CD4-positive, alpha-beta memory T cell (primary cell): Measurements from ENCODE around the gene NRAS. TPM values are rescaled to one million over a fixed set of nuclear protein-coding genes. Genes with fewer than 3 reads are reported as not detected.

Experiments used
- polyA plus RNA-seq, 2 donors: library from polyadenylated mRNA; unstranded; fragments of 300-500 nt; fragmentation: Illumina TruSeq; gene quantifications; one replicate each; pipeline ENCODE4 v1.2.3, GENCODE V29; 2021
- total RNA-seq, 2 experiments: library from RNA; stranded (reverse); gene quantifications; one replicate each; pipeline ENCODE4 v1.2.3, GENCODE V29; 2021

NRAS gene
- total and polyA plus RNA-seq, 4 experiments from 2014 or later: 18.0 to 29.3 (median 22.1) TPM

Other genes starting within 250 kb of the NRAS start
- 10 to 100 TPM; 50.6 to 54.4 TPM for gene TRIM33, start 205.6 kb downstream of the NRAS start, total RNA-seq
- gene TRIM33, start 205.6 kb downstream of the NRAS start, polyA plus RNA-seq: 10 to 100 TPM; 26.8 to 33.6 TPM
- 10 to 100 TPM; 33.9 to 40.8 TPM for gene BCAS2, start 135.2 kb downstream of the NRAS start, total RNA-seq
- 100 to 1,000 TPM in 1 of 2 donors, 10 to 100 TPM in 1; 93.4 to 159 TPM for gene BCAS2, start 135.2 kb downstream of the NRAS start, polyA plus RNA-seq
- gene DENND2C, start 46.7 kb downstream of the NRAS start, total RNA-seq: under 1 TPM; 0.76 to 0.78 TPM
- gene DENND2C, start 46.7 kb downstream of the NRAS start, polyA plus RNA-seq: under 1 TPM; 0.45 to 0.56 TPM
- gene AMPD1, start 21.2 kb downstream of the NRAS start, total RNA-seq: not detected
- not detected for gene AMPD1, start 21.2 kb downstream of the NRAS start, polyA plus RNA-seq
- gene CSDE1, start 41.2 kb upstream of the NRAS start, total RNA-seq: 100 to 1,000 TPM; 530 to 559 TPM
- 100 to 1,000 TPM; 391 to 444 TPM for gene CSDE1, start 41.2 kb upstream of the NRAS start, polyA plus RNA-seq
- 10 to 100 TPM; 66.6 to 67.1 TPM for gene SIKE1, start 63.9 kb upstream of the NRAS start, total RNA-seq
- gene SIKE1, start 63.9 kb upstream of the NRAS start, polyA plus RNA-seq: 10 to 100 TPM; 35.4 to 36.8 TPM
- not detected for gene SYCP1, start 138.1 kb upstream of the NRAS start, total RNA-seq
- not detected for gene SYCP1, start 138.1 kb upstream of the NRAS start, polyA plus RNA-seq